HG03521 (cell line): ENCODE results near the gene CISH.

Experiments used
- ATAC-seq: cut with Tn5 transposase; IDR thresholded peaks from one replicate; pipeline ENCODE4 v1.9.1; 2021; ENCODE audit warnings: mild to moderate bottlenecking, moderate library complexity; ENCODE audit not compliant: unreplicated experiment

The CISH gene

GRCh38 chr3:50600141-50600753, 11.3 kb downstream of the CISH start:
- ATAC-seq: no peak

GRCh38 chr3:50599716-50600118, 11.9 kb downstream of the CISH start:
- no peak for ATAC-seq

GRCh38 chr3:50599115-50599715, 12.4 kb downstream of the CISH start:
- no peak for ATAC-seq

GRCh38 chr3:50594253-50594785, 17.3 kb downstream of the CISH start:
- no peak for ATAC-seq

GRCh38 chr3:50592568-50592967, 19.0 kb downstream of the CISH start:
- ATAC-seq: no peak

- no peak for ATAC-seq
These were observed 20.3 kb downstream of the CISH start for GRCh38 chr3:50591196-50591741.

GRCh38 chr3:50588759-50589433, 22.7 kb downstream of the CISH start:
- no peak for ATAC-seq

- ATAC-seq: no peak
These were observed 23.5 kb downstream of the CISH start for GRCh38 chr3:50587806-50588758.

GRCh38 chr3:50587373-50587772, 24.2 kb downstream of the CISH start:
- ATAC-seq: no peak

GRCh38 chr3:50586763-50587070, 24.9 kb downstream of the CISH start:
- no peak for ATAC-seq

- ATAC-seq: no peak
These were observed 25.4 kb downstream of the CISH start for GRCh38 chr3:50585919-50586762.

GRCh38 chr3:50584391-50584790, 27.2 kb downstream of the CISH start:
- no peak for ATAC-seq

- ATAC-seq: no peak
These were observed 27.7 kb downstream of the CISH start for GRCh38 chr3:50583897-50584296.

- ATAC-seq: no peak
These were observed 29.5 kb downstream of the CISH start for GRCh38 chr3:50582083-50582482.

GRCh38 chr3:50581459-50581842, 30.1 kb downstream of the CISH start:
- ATAC-seq: no peak

GRCh38 chr3:50580683-50581458, 30.7 kb downstream of the CISH start:
- ATAC-seq: no peak

GRCh38 chr3:50577348-50577747, 34.2 kb downstream of the CISH start:
- ATAC-seq: no peak

- no peak for ATAC-seq
These were observed 36.2 kb downstream of the CISH start for GRCh38 chr3:50575372-50575771.

- no peak for ATAC-seq
These were observed 37.1 kb downstream of the CISH start for GRCh38 chr3:50574444-50574831.
